SH-SY5Y (cell line): Measurements from ENCODE around the gene ABCG5.

Experiments used
- GATA2 ChIP-seq: IDR thresholded peaks from 2 replicates; pipeline ENCODE4 v1.6.1; 2011; ENCODE audit warnings: mild to moderate bottlenecking, low read depth, low read length
- GATA3 ChIP-seq: IDR thresholded peaks from 2 replicates; pipeline ENCODE4 v1.6.1; 2011; ENCODE audit warnings: low read depth, mild to moderate bottlenecking, low read length, moderate library complexity

DNA sequence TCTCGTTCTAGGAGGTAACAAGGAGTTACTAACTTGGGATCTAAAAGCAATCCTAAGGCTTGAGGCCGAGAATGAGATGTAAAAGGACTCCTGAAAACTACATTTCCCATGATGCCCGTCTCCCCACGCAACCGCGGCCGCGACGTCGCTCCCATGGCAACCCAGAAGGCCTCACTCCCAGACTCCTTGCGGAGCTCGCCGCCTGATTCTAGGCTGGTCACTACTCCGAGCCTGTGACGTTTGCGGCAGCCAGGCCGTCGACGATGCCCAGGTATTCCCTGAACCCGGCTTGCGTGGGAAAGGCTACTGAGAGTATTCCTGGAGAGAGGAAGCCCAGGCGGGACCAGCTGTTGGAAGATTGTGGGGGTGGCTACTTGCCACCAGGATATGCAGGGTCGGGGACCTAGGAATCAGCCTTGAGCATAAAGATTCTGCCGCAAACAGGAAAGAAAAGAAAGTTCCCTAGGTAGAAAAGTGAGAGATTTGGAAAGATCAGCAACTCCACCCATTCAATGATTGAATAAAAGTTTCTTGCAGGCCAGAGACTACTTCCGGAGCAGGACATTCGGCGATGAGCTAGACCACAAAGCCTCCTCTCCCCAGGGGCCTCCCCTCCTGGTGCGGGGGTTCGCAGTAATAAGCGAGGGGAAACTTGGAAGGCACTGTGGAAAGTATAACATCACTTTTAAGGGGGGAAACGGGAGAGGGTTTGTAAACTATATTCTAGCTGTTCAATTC lies 64.6 kb downstream of the ABCG5 start, which contains the start of gene DYNC2LI1:
- no peak for TF ChIP-seq GATA2
- no peak for TF ChIP-seq GATA3
